ENCODE data around the gene RYR2.

The RYR2 gene

DNA sequence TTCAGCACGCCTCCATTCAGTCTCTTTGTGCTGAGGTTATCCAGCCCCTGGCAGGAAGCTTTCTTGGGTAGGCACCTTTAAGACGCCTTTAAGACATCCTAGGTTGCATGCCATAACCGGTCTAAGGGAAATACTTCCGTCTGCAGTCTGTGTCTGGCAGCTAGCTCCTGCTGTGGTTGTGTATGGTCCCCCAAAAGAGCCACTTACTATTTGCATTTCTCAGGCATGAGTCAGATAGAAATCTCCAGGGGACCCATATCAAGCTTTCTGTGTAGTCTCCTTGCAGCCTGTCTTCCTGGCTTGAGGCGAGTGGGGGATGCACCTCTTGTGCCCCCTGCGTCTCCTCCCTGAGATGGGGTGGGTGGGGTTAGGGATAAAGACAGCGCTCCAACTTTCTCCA is 10.0 kb upstream of the RYR2 start:
- no peak for DNase-seq (ENCODE audit: low read depth)

DNA sequence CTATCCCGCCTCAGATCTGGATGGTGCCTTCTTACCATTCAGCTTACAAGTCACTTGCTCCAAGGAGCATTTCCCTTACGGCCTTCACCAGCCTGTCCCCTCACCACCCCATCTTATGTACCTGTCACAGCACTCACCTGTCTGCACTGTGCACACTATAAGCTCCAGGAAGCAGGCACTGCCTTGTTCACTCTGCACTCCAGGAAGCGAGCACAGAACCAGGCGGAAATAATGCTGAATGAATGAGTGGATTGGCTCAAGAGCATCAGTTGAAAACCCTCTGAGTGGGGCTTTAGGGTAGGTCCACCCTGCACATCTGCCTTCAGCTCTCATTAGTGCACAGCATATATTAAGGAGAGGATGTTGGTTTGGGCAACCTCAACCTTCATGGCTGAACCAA is 8.9 kb upstream of the RYR2 start:
- no peak for DNase-seq (ENCODE audit: low read depth)

DNA sequence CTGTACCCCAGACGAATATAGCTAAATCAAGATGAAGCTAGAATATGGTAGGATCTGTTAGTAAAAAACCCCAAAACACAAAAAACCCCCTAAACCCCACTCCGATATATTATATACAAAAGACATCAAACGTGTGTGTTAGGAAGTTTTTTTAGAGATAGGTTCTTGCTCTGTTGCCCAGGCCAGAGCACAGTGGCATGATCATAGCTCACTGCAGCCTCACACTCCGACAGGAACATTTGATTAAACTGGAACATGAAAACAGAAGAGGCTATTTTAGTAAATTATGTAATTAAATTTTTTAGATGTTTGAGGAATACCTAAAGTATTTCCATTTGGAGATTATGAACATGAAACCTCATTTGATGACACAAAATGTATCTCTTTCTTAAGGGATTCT is 8.2 kb upstream of the RYR2 start:
- no peak for DNase-seq (ENCODE audit: low read depth)

DNA sequence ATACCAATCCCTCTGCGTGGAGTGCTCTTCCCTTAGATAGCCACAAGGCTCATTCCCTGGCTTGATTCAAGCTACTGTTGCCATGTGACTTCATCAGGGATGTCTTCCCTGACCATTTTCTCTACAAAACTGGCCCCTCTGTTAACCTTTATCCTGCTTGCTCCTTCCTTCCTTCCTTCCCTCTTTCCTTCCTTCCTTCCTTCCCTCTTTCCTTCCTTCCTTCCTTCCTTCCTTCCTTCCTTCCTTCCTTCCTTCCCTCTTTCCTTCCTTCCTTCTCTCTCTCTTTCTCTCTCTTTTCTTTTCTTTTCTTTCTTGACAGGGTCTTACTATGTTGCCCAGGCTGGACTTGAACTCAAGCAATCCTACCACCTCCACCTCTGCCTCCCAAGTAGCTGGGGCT is 6.2 kb upstream of the RYR2 start:
- no peak for DNase-seq (ENCODE audit: low read depth)

DNA sequence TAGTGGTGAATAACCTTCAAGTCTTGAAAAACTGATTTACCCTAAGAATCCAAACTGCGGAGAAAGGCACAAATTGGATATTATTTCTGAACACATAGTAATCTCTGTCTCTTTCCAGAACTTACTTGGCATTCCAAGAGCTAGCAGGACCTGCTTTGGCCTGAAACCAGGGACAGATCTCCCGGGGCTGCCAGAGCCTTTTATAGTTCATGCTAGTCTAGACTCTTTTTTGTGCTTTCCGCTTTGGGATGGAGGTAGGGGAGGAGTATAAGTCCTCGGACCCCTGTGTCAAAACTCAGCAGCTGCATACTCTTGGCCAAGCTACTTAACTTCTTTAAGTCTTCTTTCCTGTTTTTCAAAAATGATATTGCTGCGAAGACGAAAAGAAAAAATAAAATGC is 3.8 kb upstream of the RYR2 start:
- DNase-seq (ENCODE audit: low read depth), result no peak

DNA sequence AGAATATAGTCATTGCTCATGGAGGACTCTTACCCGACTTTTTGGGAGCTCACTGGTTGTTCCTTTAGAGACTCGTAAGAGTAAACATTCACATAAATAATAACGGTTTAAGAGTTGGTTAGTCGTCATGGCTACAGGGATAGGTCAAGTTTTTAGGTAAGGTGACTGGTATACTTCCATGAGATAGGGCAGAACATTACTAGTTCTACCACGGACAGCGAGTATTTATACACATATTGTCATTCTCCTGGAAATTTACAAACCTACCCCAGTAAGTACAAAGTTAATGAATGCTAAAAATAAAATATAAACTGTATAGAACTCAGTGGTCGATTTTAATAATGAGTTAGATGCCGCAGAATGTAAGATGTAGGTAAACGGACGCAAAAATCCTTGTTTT is 1.2 kb upstream of the RYR2 start:
- DNase-seq (ENCODE audit: low read depth), result no peak

DNA sequence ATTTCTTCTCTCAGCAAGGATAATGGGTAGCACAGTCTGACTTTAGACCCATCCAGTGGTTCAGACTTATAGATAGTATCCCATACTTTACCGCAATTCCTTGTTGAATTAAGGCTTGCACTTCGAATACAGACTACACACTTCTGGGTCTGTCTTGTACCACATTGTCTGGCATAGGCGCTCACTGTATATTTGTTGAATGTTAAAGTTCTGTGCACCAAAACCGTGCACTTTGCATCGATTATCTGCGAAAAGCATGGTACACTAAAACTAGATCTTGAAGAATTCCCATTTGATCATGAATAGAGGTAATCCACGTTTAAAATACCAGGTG is 556 bp upstream of the RYR2 start:
- DNase-seq (ENCODE audit: low read depth), result no peak

DNA sequence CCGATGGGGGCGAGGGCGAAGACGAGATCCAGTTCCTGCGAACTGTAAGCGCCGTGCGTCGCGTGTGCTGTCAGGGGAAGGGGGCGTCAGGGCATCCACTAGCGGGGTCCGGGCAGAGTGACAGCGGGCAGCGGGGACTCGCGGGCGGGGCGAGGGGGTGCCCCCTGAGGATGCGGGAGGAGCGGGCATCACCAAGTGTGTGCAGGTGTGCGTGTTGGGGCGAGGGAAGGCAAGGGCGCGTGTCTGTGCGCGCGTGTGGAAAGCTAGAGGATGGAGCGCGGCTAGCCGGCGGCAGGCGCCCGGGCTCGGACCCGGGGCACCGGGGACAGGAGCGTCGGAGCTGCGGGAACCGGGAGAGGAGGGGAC is 525 bp downstream of the RYR2 start:
- no peak for DNase-seq (ENCODE audit: low read depth)

DNA sequence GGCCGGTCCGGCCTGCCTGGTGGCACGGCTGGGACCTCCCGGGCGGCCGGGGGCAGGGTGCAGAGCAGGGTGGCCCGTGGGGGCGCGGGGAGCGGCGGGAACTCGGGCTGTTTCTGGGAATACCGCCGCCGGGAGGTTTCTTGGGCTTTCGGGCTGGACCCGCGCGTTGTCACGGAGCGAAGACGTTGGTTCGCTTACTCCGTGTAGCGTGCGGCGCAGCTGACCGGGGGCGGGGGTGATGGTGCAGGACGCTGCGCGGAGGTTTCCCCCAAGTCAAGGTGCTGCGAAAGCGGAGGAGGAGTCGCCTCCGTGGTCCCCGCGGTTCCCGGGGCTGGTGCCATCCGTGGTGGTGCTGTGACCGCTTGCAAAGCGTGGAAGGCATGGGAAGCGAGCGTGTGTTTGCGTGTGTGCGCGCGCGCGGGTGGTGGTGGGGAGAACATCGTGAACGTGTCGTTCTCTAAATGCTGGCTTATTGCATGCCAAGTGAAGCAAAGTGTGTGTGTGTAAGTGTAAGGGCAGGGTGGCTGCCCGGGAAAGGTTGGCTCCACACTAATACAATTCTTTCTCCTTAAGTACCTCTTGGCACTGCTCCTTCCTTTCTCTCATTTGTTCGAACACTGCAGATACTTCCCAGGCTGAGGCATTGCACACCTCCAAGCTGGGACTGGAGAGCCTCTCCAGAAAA is 1.1 kb downstream of the RYR2 start:
- DNase-seq (ENCODE audit: low read depth), result no peak

DNA sequence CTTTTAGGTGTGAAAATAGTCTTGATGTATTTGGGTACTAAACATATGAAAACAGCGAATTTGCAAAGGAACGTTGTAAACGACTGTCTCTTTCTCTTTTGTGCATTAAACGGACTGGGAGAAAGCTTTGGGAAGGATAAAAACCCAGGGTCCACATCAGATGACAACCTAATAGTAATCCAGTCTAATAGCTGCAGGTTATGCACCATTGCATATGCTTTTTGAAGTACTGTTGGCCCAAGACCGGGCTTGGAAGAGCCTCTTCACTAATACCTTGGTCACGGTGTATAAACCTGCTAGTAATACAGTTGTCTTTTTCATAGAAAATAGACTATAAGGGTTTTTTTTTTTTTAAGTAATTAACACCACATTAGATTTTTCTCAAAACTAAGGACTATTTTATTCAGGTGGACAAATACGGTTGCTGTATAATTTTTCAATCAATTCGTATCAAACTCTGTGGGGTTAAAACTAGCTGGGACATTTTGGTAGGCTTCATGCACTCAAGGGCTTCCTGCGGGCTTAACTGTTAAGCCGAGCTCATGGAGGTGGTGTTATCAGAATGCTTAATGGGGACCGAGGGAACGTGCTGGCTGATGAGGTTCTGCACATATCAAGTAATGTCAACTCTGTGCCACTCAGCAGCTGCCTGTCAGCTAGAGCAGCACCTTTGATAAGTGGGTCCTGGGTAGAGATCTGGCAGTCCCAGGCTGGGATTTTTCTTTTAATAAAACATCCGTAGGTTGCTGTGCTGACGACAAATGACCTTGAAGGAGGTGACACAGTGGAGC is 2.1 kb downstream of the RYR2 start:
- no peak for DNase-seq (ENCODE audit: low read depth)

DNA sequence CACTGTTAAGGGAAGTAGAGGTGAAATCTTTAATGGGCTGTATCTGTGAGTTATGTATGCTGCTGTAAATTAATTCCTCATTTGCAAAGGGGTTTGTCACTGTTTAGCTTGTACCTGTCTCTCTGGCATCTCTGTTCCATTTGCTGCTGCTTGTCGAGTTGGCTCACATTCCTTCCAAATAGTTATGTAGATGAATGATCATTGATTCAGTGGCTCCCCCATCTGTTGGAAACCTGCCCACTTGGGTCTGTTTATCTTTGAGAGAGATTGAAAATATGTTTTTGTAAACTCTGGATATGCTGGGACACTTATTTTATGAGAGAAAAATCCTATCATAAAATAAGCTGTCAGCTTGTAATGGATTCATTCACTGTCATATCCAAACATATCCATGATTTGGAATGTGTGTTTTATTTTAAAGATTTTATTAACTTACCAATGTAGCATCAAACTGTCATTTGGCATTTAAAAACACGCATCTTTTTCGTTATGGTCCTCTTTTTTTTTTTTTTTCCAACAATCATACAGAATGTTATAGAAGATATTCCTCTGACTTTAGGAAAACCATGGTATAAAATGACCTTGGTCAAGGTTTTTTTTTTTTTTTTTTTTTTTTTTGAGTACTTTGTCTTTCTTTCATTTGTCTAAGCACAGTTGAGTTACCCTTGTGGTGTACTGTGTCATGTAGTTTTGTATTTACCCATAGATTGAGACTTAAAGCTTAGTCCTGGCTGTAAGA is 3.5 kb downstream of the RYR2 start:
- DNase-seq (ENCODE audit: low read depth), result no peak

DNA sequence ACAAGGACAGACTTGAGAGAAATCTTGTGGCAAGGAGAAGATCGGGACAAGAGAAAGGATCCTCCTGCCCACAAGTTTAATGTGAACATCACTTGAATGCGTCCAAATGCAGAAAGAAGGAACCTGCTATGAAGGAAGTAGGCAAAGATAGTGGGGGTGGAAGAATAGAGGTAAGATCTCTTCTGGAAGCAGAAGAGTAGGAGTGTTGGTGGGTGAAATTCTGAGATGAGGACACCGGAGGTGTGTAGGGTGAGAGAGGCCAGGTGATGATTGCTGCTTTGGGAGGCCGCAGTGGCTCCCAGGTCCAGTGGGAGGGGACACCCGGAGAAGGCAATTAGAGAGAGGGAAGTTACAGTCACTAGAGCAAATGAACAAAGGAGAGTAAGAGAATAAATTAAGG is 6.8 kb downstream of the RYR2 start:
- no peak for DNase-seq (ENCODE audit: low read depth)

DNA sequence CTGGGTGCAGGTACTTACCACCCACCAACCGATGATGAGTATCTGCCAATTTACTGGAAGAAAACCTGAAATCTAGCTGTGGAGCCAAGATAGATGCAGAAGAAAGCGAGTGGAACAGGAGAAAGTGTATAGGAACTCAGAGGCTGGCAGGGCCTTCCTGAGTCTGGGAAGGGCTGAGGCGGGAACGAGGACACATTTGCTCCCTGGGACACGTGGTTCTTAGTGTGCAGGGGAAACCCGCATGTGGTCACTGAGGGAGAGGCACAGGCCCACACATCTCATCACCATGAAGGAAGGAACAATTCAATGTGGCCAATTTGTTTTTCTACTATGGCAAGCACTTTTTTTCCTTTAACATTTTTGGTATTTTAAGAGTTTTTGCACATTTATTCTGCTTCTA is 8.2 kb downstream of the RYR2 start:
- no peak for DNase-seq (ENCODE audit: low read depth)

DNA sequence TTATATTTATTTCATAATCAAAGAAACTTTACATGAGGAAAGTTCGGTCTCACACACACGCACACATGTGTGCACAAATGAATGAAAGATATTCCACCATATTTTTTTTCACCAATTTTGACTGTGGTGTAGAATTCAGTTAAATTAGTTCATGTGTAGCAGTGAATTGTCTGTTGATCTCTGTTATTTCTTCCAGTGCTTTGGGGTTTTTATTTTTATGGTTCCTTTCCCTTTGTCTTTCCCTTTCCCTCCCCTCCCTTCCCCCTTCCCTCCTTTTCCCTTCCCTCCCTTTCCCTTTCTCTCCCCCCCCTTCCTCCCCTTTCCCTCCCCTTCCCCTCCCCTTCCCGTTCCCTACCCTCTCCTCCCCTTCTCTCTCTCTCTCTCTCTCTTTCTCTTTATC is 8.9 kb downstream of the RYR2 start:
- no peak for DNase-seq (ENCODE audit: low read depth)

DNA sequence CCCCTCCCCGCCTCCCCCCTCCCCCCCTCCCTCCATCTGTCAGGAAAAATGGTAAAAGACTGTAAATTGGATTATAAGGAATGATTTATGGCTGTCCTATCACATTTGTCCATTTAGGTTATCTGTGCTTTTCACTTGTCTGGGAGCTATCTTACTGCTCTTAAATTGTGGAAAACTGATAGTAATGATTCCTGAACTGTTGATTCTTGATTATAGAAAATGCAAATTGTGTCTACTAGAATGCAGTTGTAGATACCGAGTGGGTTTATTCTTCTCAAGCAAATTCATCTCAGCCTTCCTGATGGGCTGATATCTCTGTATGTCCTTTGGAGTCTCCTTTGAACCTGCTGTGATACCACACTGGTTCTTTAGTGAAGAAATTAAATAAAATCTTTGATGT is 12.3 kb downstream of the RYR2 start:
- no peak for DNase-seq (ENCODE audit: low read depth)

DNA sequence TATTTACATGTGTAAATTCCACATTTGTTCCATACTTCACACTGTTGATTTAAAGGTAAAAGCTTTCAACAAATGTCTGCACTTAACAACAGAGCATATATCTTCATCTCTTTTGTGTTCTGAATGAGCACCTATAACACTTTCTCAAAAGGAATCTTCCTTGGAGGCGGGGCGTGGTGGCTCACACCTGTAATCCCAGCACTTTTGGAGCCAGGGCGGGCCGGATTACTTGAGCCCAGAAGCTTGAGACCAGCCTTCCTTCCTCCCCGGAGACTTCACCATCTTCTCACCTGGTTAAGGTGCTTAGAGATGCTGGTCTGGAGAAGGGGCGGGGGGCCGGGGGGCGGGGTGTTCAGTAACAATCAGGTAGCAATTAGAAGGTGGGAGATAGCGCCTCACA is 16.5 kb downstream of the RYR2 start:
- no peak for DNase-seq (ENCODE audit: low read depth)

DNA sequence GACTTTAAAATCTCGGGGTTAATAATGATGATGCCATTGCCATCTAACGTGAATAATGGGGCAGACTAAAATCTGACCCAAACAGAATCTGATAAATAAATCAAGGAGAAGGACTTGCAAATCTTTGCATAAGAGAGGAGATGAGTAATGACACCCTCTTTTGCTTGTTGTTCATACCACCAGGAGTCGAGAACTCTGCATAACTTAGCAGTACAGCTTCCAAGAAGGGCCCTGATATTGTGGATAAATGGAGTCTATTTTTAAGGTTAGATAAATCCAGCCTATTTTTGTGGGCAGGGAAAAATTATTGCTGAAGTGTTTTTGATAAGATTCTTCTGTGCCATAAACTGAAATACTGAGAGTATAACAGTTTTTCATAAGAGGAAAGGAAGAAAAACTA is 17.3 kb downstream of the RYR2 start:
- DNase-seq (ENCODE audit: low read depth), result no peak

DNA sequence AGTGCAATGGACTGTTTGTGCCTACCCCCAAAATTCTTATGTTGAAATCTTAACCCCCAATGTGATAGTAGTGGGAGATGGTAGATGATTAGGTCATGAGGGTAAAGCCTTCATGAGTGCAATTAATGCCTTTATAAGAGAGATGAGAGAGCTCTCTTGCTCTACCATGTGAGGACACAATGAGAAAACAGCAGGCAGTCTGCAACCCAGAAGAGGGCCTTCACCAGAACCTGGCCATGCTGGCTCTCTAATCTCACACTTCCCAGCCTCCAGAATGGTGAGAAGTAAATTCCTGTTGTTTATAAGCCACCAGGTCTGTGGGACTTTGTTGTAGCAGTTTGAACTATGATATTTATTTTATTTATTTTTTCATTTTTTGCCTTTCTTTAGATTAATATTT is 21.0 kb downstream of the RYR2 start:
- no peak for DNase-seq (ENCODE audit: low read depth)

DNA sequence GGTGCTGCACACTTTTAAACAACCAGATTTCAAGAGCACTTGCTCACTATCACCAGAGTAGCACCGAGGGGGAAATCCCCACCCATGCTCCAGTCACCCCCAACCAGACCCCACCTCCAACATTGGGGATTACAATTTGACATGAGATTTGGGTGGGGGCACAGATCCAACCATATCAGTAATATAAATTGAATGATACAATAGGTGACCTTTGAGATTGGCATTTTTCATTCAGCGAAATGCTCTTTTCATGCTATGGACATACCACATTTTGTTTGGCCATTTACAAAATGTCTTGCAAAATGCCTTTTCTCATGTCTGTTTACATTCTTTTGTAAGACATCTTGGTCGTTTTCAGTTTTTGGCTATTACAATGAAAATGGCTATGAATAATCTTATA is 23.9 kb downstream of the RYR2 start:
- no peak for DNase-seq (ENCODE audit: low read depth)

DNA sequence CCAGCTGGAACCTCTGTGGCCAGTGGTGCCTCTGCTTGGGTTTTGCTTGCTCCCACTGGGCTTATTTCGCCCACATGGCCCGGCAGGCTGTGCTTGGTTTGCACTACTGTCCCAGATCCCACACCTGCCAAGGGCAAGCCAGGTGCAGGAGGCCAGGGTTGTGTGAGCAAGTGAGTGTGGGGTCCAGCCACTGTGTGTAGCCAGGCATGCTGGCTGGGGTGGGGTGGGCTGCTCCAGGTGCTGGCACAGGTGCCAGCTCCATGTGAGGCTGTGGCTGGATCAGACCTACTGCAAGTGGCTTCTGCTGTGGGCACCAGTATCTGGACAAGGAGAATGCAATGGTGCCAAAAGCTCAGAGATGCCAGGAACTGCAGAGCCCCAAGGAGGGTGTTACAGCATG is 28.5 kb downstream of the RYR2 start:
- no peak for DNase-seq (ENCODE audit: low read depth)

DNA sequence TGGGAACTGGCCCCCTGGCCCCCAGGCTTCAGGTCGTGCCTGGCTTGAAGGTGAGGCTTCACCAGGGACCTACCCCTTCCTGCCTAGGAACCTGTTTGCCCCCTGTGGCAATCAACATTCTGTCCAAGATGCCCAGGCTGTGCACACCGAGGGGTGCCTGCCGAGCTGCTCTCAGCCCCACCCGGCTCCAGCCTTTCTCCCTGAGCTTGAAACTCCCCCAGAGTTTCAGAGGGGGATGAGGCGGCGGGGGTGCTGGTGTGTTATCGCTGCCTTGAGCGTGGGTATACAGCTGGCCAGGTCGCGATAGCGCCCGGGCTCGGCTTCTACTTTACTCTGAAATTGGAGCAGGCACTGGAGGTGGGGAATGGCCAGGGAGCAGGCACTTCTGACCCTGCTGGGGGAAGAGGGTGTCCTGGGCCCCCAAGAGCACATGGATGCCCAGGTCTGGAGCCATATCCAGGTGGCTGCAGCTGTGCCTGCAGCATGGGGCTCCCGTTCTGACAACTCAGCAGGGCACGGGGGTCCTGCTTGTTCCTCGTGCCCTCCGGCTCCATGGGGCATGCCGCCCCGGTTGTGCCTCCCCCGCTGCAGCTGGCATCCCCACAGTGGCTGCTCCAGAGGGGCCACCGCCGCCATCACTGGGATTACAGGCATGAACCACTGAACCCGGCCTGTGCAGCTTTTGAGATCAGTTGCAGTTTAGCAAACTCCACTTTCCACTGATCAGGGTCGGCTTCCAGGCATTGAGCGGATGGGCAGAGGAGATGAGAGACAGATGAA is 29.8 kb downstream of the RYR2 start:
- no peak for DNase-seq (ENCODE audit: low read depth)

DNA sequence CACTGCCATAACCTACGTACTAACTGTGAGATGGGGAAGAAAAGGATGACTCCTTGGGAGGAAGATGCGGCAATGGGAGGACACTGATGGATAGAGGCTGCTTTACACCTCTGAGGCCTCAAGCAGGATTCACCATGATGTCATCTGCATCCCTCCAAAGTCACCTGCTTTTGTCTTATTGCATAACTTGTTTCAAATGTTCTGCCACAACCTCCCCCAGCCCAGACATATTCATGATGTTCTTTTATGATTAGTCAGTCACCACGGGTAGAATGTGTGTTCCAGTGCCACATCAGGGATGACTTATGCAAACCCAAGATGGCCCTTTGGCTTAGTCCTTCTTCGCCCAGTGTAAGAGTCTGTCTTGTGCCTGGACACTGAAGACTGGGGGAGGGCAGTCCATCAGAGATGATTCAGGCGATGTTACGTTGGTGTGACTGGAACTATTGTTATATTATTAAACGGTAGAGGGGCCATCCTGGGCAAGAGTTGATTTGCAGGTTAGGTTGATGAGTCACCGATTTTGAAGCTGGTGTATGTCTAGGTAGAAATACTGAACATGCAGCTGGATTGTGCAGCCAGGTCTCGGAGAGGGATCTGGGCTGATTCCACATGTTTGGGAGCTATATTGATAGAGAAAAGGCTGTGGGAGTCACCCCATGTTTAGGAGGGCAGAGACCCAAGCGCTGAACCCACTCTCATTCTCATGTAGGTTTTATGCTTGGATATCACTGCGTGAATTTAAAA is 32.6 kb downstream of the RYR2 start:
- DNase-seq (ENCODE audit: low read depth), result no peak

Measured in stimulated activated CD8-positive, alpha-beta memory T cell treated with anti-CD3 and anti-CD28 coated beads, Interleukin-15, amount 100 ng/mL, for 1 hour (primary cell).